ENCODE measurements around the gene KCNMA1.

KCNMA1 gene

GRCh38 chr10:77212632-77213031 is 425.0 kb downstream of the KCNMA1 start:
- DNase-seq (ENCODE audit: low read depth, low spot score) = no peak

GRCh38 chr10:77210645-77211044 is 427.0 kb downstream of the KCNMA1 start:
- no peak overlapping the region for H3K4me3 ChIP-seq (ENCODE audit: low read length)
- no peak for DNase-seq (ENCODE audit: low read depth, low spot score)

More at GRCh38 chr10:77212632-77213031, 425.0 kb downstream of the KCNMA1 start:
- H3K4me3 ChIP-seq (ENCODE audit: low read length) = no peak overlapping the region

GRCh38 chr10:77208684-77209256 is 428.8 kb downstream of the KCNMA1 start:
- no peak for DNase-seq (ENCODE audit: low read depth, low spot score)
- H3K4me3 ChIP-seq (ENCODE audit: low read length) = no peak overlapping the region

GRCh38 chr10:77207828-77208185 is 429.8 kb downstream of the KCNMA1 start:
- no peak for DNase-seq (ENCODE audit: low read depth, low spot score)
- H3K4me3 ChIP-seq (ENCODE audit: low read length) = no peak overlapping the region

GRCh38 chr10:77207182-77207827 is 430.3 kb downstream of the KCNMA1 start:
- no peak for DNase-seq (ENCODE audit: low read depth, low spot score)
- no peak overlapping the region for H3K4me3 ChIP-seq (ENCODE audit: low read length)

GRCh38 chr10:77205135-77205534 is 432.5 kb downstream of the KCNMA1 start:
- H3K4me3 ChIP-seq (ENCODE audit: low read length) = no peak overlapping the region
- DNase-seq (ENCODE audit: low read depth, low spot score) = no peak

DNA sequence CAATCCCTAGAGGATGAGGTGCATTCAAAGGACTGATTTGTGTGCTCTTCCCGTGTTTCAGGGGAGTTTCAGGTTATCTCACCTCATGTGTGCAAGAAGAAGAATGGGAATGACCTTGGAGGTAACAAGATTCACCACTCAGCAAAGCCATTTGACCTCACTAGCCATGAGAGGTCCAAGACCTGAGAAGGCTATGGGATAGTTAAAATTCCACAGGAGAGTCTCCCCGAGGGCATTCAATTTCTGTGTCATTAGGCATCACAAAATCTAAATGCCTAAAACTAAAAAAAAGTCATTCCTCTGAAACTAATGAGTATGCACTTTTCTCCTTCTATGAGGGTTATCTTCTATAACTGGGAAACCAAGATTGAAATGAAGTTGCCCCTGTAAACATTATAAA is 433.4 kb downstream of the KCNMA1 start:
- H3K4me3 ChIP-seq (ENCODE audit: low read length) = no peak overlapping the region
- DNase-seq (ENCODE audit: low read depth, low spot score) = no peak

DNA sequence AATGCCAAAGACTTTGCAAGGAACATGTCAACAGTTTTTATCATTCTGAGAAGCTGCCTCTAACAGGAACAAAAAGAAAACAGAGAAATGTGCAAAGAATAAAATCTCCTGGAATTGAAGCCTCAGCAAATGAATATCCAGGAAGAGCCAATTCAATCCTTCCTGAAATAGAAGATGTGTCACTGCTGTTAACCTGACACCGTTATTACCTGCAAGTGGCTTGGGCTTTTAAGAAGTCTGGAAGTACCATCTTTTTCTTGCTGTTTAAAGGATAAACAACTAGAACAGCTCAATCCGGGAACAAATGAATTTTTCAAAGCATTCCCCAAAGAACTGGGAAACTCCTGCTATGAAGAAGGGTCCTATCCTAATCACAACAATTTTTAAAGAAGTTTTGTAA is 434.8 kb downstream of the KCNMA1 start:
- DNase-seq (ENCODE audit: low read depth, low spot score) = no peak
- no peak overlapping the region for H3K4me3 ChIP-seq (ENCODE audit: low read length)

- no peak for DNase-seq (ENCODE audit: low read depth, low spot score)
- H3K4me3 ChIP-seq (ENCODE audit: low read length) = no peak overlapping the region
These were observed 436.2 kb downstream of the KCNMA1 start for GRCh38 chr10:77201135-77202106.

DNA sequence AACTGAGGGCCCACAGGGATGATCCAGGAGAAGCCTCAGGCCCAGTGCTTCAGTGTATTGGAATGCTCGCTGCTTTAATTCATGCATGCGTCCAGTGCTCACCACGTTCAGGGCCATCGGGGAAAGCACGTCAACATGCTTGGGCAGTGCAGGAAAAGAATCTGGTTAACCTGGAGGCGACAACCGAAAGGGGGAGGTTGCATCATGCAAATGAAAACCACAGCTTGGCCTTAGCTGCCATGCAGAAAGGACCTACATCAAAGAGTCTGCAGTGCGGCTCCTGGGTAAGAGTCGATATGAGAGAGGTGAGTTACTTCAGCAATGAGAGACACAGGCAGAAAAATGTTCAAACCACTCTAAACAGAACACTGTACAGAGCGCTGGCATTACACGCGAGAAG is 440.1 kb downstream of the KCNMA1 start:
- DNase-seq (ENCODE audit: low read depth, low spot score) = peak; percentile 19
- H3K4me3 ChIP-seq (ENCODE audit: low read length) = no peak overlapping the region

DNA sequence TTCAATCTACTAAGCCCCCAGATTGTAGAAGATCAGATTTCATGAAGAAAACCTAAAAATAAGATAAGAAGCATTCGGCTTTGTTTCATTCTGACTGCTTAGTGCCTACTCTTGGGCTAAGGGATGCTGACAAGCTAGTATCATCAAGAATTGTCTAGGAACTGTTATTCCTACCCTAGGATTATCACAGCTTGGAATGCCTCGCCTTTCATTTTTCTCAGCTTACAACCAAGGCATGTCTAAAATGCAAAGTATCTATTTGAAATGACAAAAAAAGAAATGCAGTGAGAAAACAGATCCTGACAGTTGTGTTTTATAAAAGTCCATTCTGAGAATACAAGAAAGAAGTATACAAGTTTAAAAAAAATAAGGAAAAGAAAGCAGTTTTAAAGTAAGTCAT is 441.0 kb downstream of the KCNMA1 start:
- no peak for DNase-seq (ENCODE audit: low read depth, low spot score)
- no peak overlapping the region for H3K4me3 ChIP-seq (ENCODE audit: low read length)

GRCh38 chr10:77195101-77195500 is 442.5 kb downstream of the KCNMA1 start:
- no peak for DNase-seq (ENCODE audit: low read depth, low spot score)
- H3K4me3 ChIP-seq (ENCODE audit: low read length) = no peak overlapping the region

GRCh38 chr10:77193001-77193400 is 444.6 kb downstream of the KCNMA1 start:
- no peak overlapping the region for H3K4me3 ChIP-seq (ENCODE audit: low read length)
- DNase-seq (ENCODE audit: low read depth, low spot score) = no peak

GRCh38 chr10:77192402-77192801 is 445.2 kb downstream of the KCNMA1 start:
- DNase-seq (ENCODE audit: low read depth, low spot score) = no peak
- H3K4me3 ChIP-seq (ENCODE audit: low read length) = no peak overlapping the region

GRCh38 chr10:77191324-77192049 is 446.1 kb downstream of the KCNMA1 start:
- DNase-seq (ENCODE audit: low read depth, low spot score) = no peak
- H3K4me3 ChIP-seq (ENCODE audit: low read length) = no peak overlapping the region

DNA sequence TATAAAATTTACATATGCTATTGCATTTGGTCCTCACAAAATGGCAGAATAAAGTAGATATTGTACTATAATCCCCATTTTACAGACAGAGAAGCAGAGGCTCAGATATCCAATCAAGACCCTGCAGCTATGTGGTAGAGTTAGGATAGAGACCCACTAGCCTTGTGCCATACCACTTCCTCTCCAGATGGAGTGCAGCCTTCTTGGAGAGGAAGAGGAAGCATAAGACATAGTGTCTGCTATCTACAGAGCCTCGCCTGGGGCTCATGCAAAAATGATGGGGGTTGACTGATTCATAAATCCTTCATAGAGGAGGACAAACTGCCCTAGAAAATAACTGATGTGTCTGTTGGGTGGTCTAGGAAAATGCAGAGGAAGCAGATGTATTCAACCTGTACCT is 447.3 kb downstream of the KCNMA1 start:
- DNase-seq (ENCODE audit: low read depth, low spot score) = peak; percentile 17
- no peak overlapping the region for H3K4me3 ChIP-seq (ENCODE audit: low read length)

DNA sequence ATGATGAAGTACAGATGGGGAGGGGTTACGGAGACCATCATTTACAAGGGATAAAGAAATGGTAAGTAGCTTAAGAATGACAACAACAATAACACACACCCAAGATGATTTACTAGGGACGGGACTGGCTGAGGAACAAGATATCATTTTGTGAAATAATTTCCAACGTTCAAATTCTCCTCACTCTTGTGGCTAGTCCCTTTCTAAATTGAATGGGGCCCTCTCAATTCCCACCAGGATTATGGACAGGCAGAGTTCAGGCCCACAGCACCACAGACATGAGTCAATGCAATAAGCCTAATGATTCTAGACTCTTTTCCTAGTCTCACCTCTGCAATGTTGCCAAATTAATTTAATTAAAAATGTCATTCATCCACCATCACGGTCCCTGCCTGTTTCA is 448.1 kb downstream of the KCNMA1 start:
- H3K4me3 ChIP-seq (ENCODE audit: low read length) = no peak overlapping the region
- DNase-seq (ENCODE audit: low read depth, low spot score) = no peak

- no peak for DNase-seq (ENCODE audit: low read depth, low spot score)
- H3K4me3 ChIP-seq (ENCODE audit: low read length) = no peak overlapping the region
These were observed 448.5 kb downstream of the KCNMA1 start for GRCh38 chr10:77189075-77189474.

GRCh38 chr10:77188521-77188920 is 449.1 kb downstream of the KCNMA1 start:
- H3K4me3 ChIP-seq (ENCODE audit: low read length) = no peak overlapping the region
- no peak for DNase-seq (ENCODE audit: low read depth, low spot score)

DNA sequence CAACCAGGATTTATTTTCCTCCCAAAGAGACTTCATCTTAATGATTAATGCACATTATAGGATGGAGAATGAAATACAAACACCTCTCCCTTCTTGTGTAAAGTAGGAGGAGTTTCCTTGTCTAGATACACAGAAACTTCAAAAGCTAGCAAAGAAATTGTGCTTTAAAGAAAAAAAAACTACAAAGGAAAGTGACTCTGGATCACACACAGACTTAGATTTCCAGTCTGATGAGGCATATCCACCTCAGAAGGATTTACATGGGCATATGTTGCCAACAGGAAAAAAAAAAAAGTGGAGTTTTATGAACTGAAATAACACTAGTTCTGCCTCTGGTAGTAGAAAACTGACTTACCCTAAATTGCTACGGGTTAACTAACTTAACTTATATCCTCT is 449.6 kb downstream of the KCNMA1 start:
- no peak for DNase-seq (ENCODE audit: low read depth, low spot score)
- no peak overlapping the region for H3K4me3 ChIP-seq (ENCODE audit: low read length)

Data from Jurkat, Clone E6-1 (cell line).